HL-60 (cell line): ENCODE data around the gene NAALADL2.

ENCODE experiments used
- POLR2AphosphoS5 ChIP-seq: IDR thresholded peaks from 2 replicates; pipeline ENCODE4 v1.6.1; 2012; ENCODE audit warnings: low read depth
- SPI1 ChIP-seq: IDR thresholded peaks from 2 replicates; pipeline ENCODE4 v1.6.1; 2012; ENCODE audit warnings: low read depth, mild to moderate bottlenecking, borderline replicate concordance
- TF ChIP-seq, protein P1 (sequence below): IDR thresholded peaks from one replicate; pipeline ENCODE4 v1.5.1; 2011; ENCODE audit warnings: low read length, control low read depth, inconsistent platforms; ENCODE audit not compliant: insufficient read depth

DNA sequence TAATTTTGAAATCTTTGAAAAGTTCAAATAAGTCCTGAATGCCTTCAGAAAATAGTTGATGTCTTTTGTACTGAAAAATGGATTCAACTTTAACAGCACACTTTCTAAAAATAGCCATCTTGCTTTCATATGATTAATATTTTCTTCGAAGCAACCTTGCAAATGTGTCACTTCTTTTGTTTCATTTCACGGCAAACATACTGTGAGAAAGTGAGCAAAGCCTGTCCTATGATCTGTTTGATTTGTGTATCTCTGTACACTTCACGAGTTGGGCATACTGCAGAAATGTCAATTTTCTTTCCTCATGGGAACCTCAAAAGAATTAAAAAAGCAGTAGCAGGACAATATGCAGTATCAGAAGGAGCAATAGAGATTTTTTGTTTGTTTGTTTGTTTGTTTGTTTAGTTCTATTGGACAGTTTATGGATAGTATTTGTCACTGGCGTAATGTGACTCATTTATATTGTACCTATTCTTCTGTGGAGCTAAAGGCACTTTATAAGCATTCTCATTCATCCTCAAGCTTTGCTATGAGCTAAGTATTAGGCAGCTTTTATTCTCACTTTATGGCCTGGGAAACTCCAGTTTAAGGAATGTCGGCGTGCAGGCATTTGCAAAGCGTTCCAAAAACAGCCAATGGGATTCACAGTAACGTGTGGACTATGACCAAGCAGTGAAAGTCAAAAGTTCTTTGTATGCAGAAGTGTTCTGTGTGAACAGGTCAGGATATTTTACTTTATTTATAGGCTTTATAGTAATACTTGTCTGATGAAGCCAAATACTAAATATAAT lies 572.0 kb downstream of the NAALADL2 start:
- TF ChIP-seq SPI1 (no peak), POLR2AphosphoS5 (no peak)
- TF ChIP-seq, protein P1, sequence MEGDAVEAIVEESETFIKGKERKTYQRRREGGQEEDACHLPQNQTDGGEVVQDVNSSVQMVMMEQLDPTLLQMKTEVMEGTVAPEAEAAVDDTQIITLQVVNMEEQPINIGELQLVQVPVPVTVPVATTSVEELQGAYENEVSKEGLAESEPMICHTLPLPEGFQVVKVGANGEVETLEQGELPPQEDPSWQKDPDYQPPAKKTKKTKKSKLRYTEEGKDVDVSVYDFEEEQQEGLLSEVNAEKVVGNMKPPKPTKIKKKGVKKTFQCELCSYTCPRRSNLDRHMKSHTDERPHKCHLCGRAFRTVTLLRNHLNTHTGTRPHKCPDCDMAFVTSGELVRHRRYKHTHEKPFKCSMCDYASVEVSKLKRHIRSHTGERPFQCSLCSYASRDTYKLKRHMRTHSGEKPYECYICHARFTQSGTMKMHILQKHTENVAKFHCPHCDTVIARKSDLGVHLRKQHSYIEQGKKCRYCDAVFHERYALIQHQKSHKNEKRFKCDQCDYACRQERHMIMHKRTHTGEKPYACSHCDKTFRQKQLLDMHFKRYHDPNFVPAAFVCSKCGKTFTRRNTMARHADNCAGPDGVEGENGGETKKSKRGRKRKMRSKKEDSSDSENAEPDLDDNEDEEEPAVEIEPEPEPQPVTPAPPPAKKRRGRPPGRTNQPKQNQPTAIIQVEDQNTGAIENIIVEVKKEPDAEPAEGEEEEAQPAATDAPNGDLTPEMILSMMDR = no peak
